Measurements from ENCODE around the gene LCP1. TPM values are rescaled to one million over a fixed set of nuclear protein-coding genes. Genes with fewer than 3 reads are reported as not detected.
A peak's percentile ranks its signal among the peaks of the same experiment; 100 is the strongest.

LCP1 gene
- total RNA-seq, 1 donor from 2014 or later: 234 TPM

DNA sequence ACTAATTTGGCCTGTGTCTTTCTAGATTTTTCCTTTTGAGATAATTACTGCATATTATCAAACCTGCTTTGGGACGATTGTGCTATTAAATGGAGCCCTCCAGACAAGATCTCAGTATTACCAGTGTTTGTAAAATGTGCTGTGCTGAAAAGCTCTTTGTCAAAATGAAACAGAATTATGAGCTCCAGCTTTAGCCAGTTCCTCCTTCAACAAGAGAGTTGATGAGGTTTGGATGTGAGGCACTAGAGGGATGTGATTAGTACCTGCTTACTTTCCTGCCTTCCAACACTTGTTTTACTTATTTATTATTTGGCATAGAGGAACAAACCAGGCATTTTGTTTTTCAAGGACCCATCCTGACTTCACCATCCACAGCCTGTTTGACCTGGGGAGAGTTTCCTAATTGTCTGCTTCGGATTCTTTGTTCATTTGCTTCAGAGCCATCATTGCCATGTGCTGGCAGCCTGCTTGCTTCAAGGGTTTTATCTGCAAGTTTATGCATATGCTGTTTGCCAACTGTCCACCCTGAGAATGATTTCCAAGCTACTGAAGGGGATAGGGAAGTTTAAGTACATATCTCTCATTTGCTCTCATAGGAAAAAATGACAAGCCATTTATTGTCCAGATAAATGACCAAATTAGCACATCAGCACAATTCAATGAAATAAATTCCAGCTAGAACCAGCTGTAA is 44.2 kb downstream of the LCP1 start:
- no peaks in the 10 kb centered on the region for H3K27me3 ChIP-seq
- H3K9me3 ChIP-seq: no peaks in the 10 kb centered on the region
- DNase-seq (no peak), ATAC-seq (no peak)
- H3K27ac ChIP-seq: no peak overlapping the region
- no peaks in the 10 kb centered on the region for H3K4me1 ChIP-seq
- H3K4me3 ChIP-seq: no peak overlapping the region
- TF ChIP-seq, protein P1, sequence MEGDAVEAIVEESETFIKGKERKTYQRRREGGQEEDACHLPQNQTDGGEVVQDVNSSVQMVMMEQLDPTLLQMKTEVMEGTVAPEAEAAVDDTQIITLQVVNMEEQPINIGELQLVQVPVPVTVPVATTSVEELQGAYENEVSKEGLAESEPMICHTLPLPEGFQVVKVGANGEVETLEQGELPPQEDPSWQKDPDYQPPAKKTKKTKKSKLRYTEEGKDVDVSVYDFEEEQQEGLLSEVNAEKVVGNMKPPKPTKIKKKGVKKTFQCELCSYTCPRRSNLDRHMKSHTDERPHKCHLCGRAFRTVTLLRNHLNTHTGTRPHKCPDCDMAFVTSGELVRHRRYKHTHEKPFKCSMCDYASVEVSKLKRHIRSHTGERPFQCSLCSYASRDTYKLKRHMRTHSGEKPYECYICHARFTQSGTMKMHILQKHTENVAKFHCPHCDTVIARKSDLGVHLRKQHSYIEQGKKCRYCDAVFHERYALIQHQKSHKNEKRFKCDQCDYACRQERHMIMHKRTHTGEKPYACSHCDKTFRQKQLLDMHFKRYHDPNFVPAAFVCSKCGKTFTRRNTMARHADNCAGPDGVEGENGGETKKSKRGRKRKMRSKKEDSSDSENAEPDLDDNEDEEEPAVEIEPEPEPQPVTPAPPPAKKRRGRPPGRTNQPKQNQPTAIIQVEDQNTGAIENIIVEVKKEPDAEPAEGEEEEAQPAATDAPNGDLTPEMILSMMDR (IDR thresholded peaks at IDR 0.05): no peak
- H3K36me3 ChIP-seq: peaks cover 40% of the 10 kb centered on the region
- intact Hi-C loops (cut with DNase I): no loop called here

GRCh38 chr13:46136688-46137087 is 45.3 kb downstream of the LCP1 start:
- Histone ChIP-seq H3K4me3 (no peak overlapping the region), H3K27me3 (no peaks in the 10 kb centered on the region), H3K36me3 (peaks cover 33% of the 10 kb centered on the region), H3K4me1 (no peaks in the 10 kb centered on the region), H3K27ac (no peak overlapping the region), H3K9me3 (no peaks in the 10 kb centered on the region)
- ATAC-seq (no peak), DNase-seq (no peak)
- intact Hi-C loops (cut with DNase I): no loop called here
- TF ChIP-seq, protein P1 (IDR thresholded peaks at IDR 0.05): no peak

DNA sequence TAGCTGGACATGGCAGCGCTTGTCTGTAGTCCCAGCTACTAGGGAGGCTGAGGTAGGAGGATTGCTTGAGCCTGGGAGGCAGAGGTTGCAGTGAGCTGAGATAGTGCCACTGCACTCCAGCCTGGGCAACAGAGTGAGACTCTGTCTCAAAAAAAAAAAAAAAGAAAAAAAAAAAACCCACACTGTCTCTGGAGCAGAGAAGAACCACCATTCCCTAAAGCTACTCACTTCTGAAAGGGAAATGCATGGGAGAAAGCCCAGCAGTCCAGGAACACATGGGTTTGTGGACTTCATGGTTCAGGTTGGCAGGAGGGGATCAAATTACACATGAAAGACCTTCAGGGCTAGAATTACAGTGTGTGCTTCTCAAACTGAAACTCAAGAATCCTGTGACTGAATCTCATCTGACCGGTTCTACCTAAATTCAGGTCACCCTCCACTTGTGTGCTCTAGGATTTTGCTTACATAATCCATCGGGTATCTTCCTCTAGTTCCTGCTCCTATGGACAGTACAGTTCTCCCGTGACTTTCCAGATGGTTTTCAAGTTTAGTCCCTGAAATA is 46.9 kb downstream of the LCP1 start:
- intact Hi-C loops (cut with DNase I): no loop called here
- peak overlapping the region; percentile 31 for H3K27ac ChIP-seq
- H3K27me3 ChIP-seq: no peaks in the 10 kb centered on the region

DNA sequence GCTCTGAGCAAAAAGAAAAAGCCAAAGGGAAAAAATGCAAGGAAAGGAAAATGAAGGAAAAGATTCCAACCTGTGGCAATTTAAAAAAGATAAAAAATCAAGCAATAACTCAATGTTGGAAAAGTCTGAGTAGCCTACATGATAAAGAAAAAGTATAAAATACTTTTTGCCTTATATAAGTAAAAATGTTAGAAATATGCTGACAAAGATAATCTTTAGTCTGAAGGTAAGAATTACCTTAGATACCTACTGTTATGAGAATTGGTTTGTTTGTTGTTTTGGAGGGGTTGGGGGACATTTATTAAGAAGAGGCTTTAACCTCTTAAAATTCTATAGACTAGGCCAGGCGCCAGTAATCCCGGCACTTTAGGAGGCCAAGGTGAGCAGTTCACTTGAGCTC is 47.5 kb downstream of the LCP1 start:
- peak overlapping the region; percentile 31 for H3K27ac ChIP-seq
- H3K9me3 ChIP-seq: no peaks in the 10 kb centered on the region
- no peaks in the 10 kb centered on the region for H3K4me1 ChIP-seq
- ATAC-seq (no peak), DNase-seq (no peak)
- H3K36me3 ChIP-seq: peaks cover 34% of the 10 kb centered on the region
- intact Hi-C loops (cut with DNase I): no loop called here
- no peak overlapping the region for H3K4me3 ChIP-seq
- TF ChIP-seq, protein P1 (IDR thresholded peaks at IDR 0.05): no peak
- no peaks in the 10 kb centered on the region for H3K27me3 ChIP-seq

More for the DNA sequence above, 46.9 kb downstream of the LCP1 start:
- Histone ChIP-seq H3K4me1 (no peaks in the 10 kb centered on the region), H3K9me3 (no peaks in the 10 kb centered on the region), H3K4me3 (no peak overlapping the region), H3K36me3 (peaks cover 35% of the 10 kb centered on the region)
- peak; percentile 94 for ATAC-seq
- TF ChIP-seq, protein P1 (IDR thresholded peaks at IDR 0.05): no peak
- DNase-seq: no peak

- Histone ChIP-seq H3K9me3 (no peaks in the 10 kb centered on the region), H3K27me3 (no peaks in the 10 kb centered on the region), H3K4me1 (no peaks in the 10 kb centered on the region), H3K4me3 (no peak overlapping the region), H3K27ac (no peak overlapping the region), H3K36me3 (peaks cover 25% of the 10 kb centered on the region)
- ATAC-seq (no peak), DNase-seq (no peak)
- TF ChIP-seq, protein P1 (IDR thresholded peaks at IDR 0.05): no peak
- intact Hi-C loops (cut with DNase I): no loop called here
Observed at GRCh38 chr13:46132109-46132508, 49.9 kb downstream of the LCP1 start.
